Liver (tissue), 3 donors: Measurements from ENCODE around the gene SHTN1.

Source experiments
- FOXA1 ChIP-seq: IDR thresholded peaks from 2 replicates; pipeline ENCODE4 v1.6.1; 2016; ENCODE audit warnings: antibody characterized with exemption
- YY1 ChIP-seq: IDR thresholded peaks from 2 replicates; pipeline ENCODE4 v1.6.1; 2016; ENCODE audit warnings: antibody characterized with exemption, mild to moderate bottlenecking
- TF ChIP-seq, protein P1 (sequence below): fragments of 150-350 bp; IDR thresholded peaks from 2 replicates; pipeline ENCODE4 v1.5.1; 2017; ENCODE audit warnings: improper control_type of control experiment, low read depth, low read length; ENCODE audit not compliant: missing input control
- TF ChIP-seq, protein P2 (sequence below): IDR thresholded peaks from 2 replicates; pipeline ENCODE4 v1.6.1; 2016; ENCODE audit warnings: antibody characterized with exemption
- TF ChIP-seq, protein P3 (sequence below): IDR thresholded peaks from 2 replicates; pipeline ENCODE4 v1.6.1; 2016; ENCODE audit warnings: antibody characterized with exemption
- donor health status: healthy.
- donor health status: healthy.

DNA sequence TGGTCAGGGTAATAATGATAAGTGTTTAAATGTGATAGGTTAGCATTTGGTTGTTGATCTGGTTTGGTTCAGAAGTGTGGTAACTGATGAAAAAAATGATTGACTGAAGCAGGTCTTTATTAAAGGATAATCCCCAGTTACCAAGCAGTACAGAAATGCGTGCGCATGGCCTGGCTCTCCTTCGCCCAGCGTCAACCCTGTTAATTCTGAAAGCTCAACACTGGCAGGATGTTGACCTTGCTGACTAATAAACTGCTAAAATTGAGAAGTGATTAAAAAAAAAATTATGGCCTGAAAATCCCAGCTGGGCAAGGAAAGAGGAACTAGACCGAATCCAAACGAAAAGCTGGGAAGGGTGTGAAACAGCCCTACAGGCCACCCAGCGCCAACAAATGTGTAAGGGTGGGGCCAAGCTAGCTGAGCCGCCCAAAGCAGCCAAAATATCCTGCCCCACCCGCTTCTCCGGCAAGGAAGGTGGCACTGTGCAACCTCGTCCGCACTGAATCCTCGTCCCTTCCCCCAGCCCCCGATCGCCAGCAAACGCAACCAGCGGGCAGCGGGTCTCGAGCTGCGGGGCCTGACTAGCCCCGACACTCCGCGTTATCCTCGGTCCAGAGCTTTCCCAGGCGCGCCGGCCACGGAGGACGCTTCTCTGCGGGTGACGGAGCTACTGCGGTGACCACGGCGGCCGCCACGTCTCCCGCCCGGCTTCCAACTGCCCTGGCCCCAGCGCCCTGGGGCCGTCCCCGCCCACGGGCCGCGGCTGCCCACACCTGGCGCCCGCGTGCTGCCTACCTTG lies 561 bp downstream of the SHTN1 start:
- TF ChIP-seq FOXA1: no peak
- TF ChIP-seq, protein P1, sequence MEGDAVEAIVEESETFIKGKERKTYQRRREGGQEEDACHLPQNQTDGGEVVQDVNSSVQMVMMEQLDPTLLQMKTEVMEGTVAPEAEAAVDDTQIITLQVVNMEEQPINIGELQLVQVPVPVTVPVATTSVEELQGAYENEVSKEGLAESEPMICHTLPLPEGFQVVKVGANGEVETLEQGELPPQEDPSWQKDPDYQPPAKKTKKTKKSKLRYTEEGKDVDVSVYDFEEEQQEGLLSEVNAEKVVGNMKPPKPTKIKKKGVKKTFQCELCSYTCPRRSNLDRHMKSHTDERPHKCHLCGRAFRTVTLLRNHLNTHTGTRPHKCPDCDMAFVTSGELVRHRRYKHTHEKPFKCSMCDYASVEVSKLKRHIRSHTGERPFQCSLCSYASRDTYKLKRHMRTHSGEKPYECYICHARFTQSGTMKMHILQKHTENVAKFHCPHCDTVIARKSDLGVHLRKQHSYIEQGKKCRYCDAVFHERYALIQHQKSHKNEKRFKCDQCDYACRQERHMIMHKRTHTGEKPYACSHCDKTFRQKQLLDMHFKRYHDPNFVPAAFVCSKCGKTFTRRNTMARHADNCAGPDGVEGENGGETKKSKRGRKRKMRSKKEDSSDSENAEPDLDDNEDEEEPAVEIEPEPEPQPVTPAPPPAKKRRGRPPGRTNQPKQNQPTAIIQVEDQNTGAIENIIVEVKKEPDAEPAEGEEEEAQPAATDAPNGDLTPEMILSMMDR: no peak
- no peak for TF ChIP-seq YY1
- TF ChIP-seq, protein P2, sequence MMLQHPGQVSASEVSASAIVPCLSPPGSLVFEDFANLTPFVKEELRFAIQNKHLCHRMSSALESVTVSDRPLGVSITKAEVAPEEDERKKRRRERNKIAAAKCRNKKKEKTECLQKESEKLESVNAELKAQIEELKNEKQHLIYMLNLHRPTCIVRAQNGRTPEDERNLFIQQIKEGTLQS: no peak
- TF ChIP-seq, protein P3, sequence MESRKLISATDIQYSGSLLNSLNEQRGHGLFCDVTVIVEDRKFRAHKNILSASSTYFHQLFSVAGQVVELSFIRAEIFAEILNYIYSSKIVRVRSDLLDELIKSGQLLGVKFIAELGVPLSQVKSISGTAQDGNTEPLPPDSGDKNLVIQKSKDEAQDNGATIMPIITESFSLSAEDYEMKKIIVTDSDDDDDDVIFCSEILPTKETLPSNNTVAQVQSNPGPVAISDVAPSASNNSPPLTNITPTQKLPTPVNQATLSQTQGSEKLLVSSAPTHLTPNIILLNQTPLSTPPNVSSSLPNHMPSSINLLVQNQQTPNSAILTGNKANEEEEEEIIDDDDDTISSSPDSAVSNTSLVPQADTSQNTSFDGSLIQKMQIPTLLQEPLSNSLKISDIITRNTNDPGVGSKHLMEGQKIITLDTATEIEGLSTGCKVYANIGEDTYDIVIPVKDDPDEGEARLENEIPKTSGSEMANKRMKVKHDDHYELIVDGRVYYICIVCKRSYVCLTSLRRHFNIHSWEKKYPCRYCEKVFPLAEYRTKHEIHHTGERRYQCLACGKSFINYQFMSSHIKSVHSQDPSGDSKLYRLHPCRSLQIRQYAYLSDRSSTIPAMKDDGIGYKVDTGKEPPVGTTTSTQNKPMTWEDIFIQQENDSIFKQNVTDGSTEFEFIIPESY: no peak
